BLaER1 (cell line): ENCODE results near the gene CRHR1.
"Not testable (repeated sequence)": the region's sequence is repeated elsewhere in the genome, so short reads cannot be mapped to it uniquely, and the experiment has no call there.

Source experiments
- H3K27ac ChIP-seq: shearing (Covaris generic); formaldehyde crosslinking; 2 replicates; pipeline ENCODE4 v1.8.1; 2022
- H3K27me3 ChIP-seq: shearing (Covaris generic); formaldehyde crosslinking; 2 replicates; pipeline ENCODE4 v1.8.1; 2022
- H3K36me3 ChIP-seq: shearing (Covaris generic); formaldehyde crosslinking; 2 replicates; pipeline ENCODE4 v1.8.1; 2022
- H3K4me1 ChIP-seq: shearing (Covaris generic); formaldehyde crosslinking; 2 replicates; pipeline ENCODE4 v1.8.1; 2022
- H3K4me2 ChIP-seq: shearing (Covaris generic); formaldehyde crosslinking; 2 replicates; pipeline ENCODE4 v1.8.1; 2022
- H3K4me3 ChIP-seq: shearing (Covaris generic); formaldehyde crosslinking; 2 replicates; pipeline ENCODE4 v1.8.1; 2022
- H3K9ac ChIP-seq: shearing (Covaris generic); formaldehyde crosslinking; 2 replicates; pipeline ENCODE4 v1.8.1; 2022
- H3K9me3 ChIP-seq: shearing (Covaris generic); formaldehyde crosslinking; 2 replicates; pipeline ENCODE4 v1.8.1; 2022
- H4K20me1 ChIP-seq: shearing (Covaris generic); formaldehyde crosslinking; 2 replicates; pipeline ENCODE4 v1.8.1; 2022
- Cebpa-rat ChIP-seq: shearing (Covaris generic); IDR thresholded peaks from 2 replicates; pipeline ENCODE4 v1.8.1; 2022

The CRHR1 gene

DNA sequence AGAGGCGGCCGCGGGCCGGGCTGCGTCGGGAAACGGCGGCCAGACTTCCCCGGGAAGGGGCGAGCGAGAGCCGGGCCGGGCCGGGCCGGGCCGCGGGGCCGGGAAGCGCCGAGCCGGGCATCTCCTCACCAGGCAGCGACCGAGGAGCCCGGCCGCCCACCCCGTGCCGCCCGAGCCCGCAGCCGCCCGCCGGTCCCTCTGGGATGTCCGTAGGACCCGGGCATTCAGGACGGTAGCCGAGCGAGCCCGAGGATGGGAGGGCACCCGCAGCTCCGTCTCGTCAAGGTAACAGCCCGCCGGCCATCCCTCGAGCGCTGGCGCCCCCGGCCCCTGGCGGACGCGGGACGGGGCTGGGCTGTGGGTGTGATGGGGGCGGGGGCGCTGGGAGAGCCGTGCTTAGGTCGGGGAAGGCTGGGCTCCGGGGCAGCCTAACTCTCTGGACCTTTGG, at the start of gene CRHR1:
TSS of gene CRHR1 (plus strand) at position 28 of the 448 bp plus-strand sequence. CDS start at position 253, 225 bp downstream.
- Histone ChIP-seq H3K4me2 (peak within 1 kb of the TSS; percentile 100), H3K27ac (no peak within 1 kb of the TSS), H3K4me3 (peak within 1 kb of the TSS; percentile 71)

GRCh38 chr17:45734598-45734997, 49.5 kb upstream of the CRHR1 start:
- Histone ChIP-seq H3K27me3 (no peaks in the 10 kb centered on the region), H4K20me1 (no peaks in the 10 kb centered on the region), H3K27ac (no peak overlapping the region), H3K4me1 (peaks cover 2% of the 10 kb centered on the region; the same call in 1 of the 2 replicates), H3K9me3 (peaks cover 29% of the 10 kb centered on the region), H3K4me3 (no peak overlapping the region), H3K36me3 (no peaks in the 10 kb centered on the region), H3K4me2 (no peak overlapping the region), H3K9ac (no peak overlapping the region)
- TF ChIP-seq Cebpa-rat = no peak

More for the DNA sequence above, at the start of gene CRHR1:
- Histone ChIP-seq H3K36me3 (no peaks in the 10 kb centered on the region), H3K9me3 (no peaks in the 10 kb centered on the region), H4K20me1 (peaks cover 46% of the 10 kb centered on the region), H3K27me3 (peaks cover 76% of the 10 kb centered on the region), H3K4me1 (peaks cover 30% of the 10 kb centered on the region), H3K9ac (peak within 1 kb of the TSS; percentile 40; the same call in 1 of the 2 replicates)
- TF ChIP-seq Cebpa-rat = no peak

DNA sequence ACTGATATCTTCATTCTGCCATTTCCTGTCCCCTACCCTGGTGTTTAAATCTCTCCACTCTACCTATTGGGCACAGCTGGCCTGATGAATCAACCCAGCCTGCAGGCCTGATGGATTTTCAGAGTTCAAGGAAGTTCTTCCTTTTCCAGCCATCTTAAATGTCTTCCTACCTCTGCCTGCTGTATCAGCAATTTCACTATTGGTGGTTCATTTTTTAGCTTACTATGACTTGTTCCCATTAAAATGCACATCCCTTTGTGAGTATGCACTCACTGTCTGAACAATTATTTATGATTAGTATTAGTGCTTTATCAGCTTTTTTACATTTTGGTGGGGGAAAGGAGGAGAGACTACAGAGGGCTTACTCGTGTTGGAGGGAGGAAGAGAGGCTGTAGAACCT, 48.6 kb upstream of the CRHR1 start:
- Histone ChIP-seq H3K4me2 (no peak overlapping the region), H3K4me3 (no peak overlapping the region), H3K36me3 (no peaks in the 10 kb centered on the region), H3K27ac (no peak overlapping the region), H3K4me1 (peaks cover 6% of the 10 kb centered on the region; the same call in 1 of the 2 replicates), H3K27me3 (no peaks in the 10 kb centered on the region), H4K20me1 (no peaks in the 10 kb centered on the region), H3K9ac (no peak overlapping the region), H3K9me3 (peaks cover 22% of the 10 kb centered on the region)
- no peak for TF ChIP-seq Cebpa-rat

GRCh38 chr17:45739786-45740185, 44.3 kb upstream of the CRHR1 start:
- no peaks in the 10 kb centered on the region for H3K36me3 ChIP-seq
- no peak for TF ChIP-seq Cebpa-rat
- no peaks in the 10 kb centered on the region for H4K20me1 ChIP-seq
- peaks cover 34% of the 10 kb centered on the region for H3K27me3 ChIP-seq
- H3K4me3 ChIP-seq = no peak overlapping the region
- H3K4me2 ChIP-seq = no peak overlapping the region
- H3K4me1 ChIP-seq = peaks cover 6% of the 10 kb centered on the region; the same call in 1 of the 2 replicates
- no peak overlapping the region for H3K9ac ChIP-seq
- H3K9me3 ChIP-seq = 0 out of 2 replicates have a peak, but pooled peaks cover 3% of the 10 kb centered on the region
- no peak overlapping the region for H3K27ac ChIP-seq

DNA sequence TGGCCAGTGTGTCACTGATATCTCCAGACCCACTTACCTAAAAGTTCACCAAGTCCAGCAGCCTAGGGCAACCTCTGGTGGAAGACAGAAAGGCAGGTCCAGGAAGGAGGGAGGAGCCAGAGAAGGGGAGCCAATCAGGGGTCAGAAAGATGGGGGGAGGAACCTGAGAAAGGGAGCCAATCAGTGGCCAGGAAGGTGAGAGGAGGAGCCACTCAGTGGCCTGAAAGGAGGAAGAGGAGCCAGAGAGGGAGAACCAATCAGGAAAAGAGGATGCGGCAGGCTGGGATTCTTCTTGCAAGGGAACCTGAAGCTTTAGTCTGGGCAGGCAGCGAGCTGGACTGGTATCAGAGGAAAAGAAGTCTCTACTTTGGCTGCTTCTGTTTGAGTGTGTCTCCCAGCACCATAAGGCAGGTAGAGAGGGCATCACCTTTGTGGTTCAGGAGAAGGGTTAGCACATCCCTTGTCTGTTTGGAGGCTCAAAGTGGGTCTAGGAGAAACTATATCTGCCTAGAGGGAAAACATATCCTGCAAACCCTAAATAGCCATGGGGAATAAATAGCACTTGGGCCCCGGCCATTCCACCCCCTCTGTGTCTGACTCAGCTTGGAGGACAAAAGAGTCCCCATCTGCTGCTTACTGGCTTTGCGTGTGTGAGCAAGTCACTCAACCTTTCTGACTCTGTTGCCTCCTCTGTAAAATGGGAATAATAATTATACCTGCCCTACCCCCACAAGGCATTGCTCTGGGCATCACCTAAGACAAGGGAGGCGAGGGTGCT, 43.4 kb upstream of the CRHR1 start:
- Histone ChIP-seq H3K36me3 (no peaks in the 10 kb centered on the region), H3K9ac (no peak overlapping the region), H3K4me3 (no peak overlapping the region), H4K20me1 (no peaks in the 10 kb centered on the region), H3K4me1 (peaks cover 6% of the 10 kb centered on the region; the same call in 1 of the 2 replicates), H3K4me2 (no peak overlapping the region), H3K9me3 (0 out of 2 replicates have a peak, but pooled peaks cover 3% of the 10 kb centered on the region), H3K27me3 (peaks cover 37% of the 10 kb centered on the region), H3K27ac (no peak overlapping the region)
- no peak for TF ChIP-seq Cebpa-rat

DNA sequence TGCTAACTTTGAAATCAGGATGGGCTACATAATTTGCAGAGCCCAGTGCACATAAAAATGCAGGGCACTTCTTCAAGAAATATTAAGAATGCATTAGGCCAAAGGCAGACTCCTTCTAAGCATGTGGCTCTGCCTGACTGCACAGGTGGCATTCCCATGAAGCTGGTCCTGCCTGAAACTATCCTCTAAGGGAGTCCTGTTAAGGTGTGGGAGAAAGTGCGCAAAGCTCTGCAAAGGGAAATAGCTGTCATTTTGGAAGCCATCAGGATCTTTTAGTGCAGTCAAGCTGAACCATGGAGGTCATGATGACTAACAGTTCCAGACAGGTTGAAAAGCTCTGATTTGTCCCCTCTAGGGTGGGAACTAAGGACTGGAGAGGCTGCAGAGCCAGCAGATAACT, 41.9 kb upstream of the CRHR1 start:
- no peak for TF ChIP-seq Cebpa-rat
- no peak overlapping the region for H3K4me3 ChIP-seq
- H3K9ac ChIP-seq = no peak overlapping the region
- no peaks in the 10 kb centered on the region for H3K36me3 ChIP-seq
- 0 out of 2 replicates have a peak, but pooled peaks cover 3% of the 10 kb centered on the region for H3K9me3 ChIP-seq
- peaks cover 6% of the 10 kb centered on the region; the same call in 1 of the 2 replicates for H3K4me1 ChIP-seq
- H3K4me2 ChIP-seq = no peak overlapping the region
- H3K27ac ChIP-seq = no peak overlapping the region
- H4K20me1 ChIP-seq = no peaks in the 10 kb centered on the region
- H3K27me3 ChIP-seq = peaks cover 37% of the 10 kb centered on the region

DNA sequence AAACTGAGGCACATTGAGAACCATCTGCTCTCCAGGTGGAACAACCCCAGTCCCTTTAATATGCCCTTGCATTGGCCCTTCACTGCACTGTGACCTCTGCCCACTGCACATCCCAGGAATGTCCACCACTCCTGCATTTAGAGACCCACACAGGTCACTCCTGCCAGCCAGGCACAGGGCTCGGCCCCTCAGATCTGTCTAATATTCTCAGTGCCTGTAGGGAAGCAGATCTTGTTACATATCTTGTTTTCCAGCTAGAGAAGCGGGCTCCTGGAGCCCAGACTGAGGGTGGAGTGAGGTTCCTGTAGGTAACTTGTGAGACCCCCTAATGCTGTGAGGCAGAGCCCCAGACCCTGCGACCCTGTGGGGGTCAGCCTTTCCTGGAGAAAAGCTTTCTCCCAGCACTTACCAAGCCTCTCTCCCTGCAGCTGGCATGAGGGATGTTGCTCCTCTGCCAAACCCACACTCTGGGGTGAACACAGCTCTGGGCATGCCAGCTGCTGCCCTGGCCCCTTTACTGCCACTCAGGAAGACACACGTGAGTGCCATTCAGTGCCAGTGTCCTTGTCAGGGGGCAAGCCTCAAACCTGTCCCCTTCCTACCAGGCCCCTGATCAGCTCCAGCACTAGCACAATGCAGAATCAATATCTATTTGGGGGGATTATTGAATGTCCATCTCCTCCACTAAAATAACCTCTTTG, 40.3 kb upstream of the CRHR1 start:
- peaks cover 37% of the 10 kb centered on the region for H3K27me3 ChIP-seq
- no peak overlapping the region for H3K4me2 ChIP-seq
- no peak overlapping the region for H3K4me3 ChIP-seq
- no peak overlapping the region for H3K27ac ChIP-seq
- 0 out of 2 replicates have a peak, but pooled peaks cover 3% of the 10 kb centered on the region for H3K9me3 ChIP-seq
- no peaks in the 10 kb centered on the region for H4K20me1 ChIP-seq
- no peaks in the 10 kb centered on the region for H3K36me3 ChIP-seq
- TF ChIP-seq Cebpa-rat = no peak
- no peak overlapping the region for H3K9ac ChIP-seq
- peaks cover 6% of the 10 kb centered on the region; the same call in 1 of the 2 replicates for H3K4me1 ChIP-seq

DNA sequence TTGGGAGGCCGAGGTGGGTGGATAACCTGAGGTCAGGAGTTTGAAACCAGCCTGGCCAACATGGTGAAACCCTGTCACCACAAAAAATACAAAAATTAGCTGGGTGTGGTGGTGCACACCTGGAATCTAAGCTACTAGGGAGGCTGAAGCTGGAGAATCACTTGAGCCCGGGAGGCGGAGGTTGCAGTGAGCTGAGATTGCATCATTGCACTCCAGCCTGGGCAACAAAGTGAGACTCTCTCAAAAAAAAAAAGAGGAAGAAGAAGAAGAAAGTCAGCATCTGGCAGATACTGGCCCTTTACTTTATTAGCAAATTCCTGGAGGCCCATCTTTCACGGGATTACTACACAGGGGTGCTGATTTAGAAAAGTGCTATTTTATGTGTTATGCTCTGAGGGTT, 39.3 kb upstream of the CRHR1 start:
- not testable (repeated sequence) for H4K20me1 ChIP-seq, H3K9me3 ChIP-seq, H3K9ac ChIP-seq, H3K4me2 ChIP-seq, H3K36me3 ChIP-seq, H3K4me3 ChIP-seq, H3K27ac ChIP-seq
- peaks cover 13% of the 10 kb centered on the region for H3K4me1 ChIP-seq
- peaks cover 37% of the 10 kb centered on the region for H3K27me3 ChIP-seq
- TF ChIP-seq Cebpa-rat = 0 out of 2 replicates have a peak, but pooled peaks have one; percentile 19

DNA sequence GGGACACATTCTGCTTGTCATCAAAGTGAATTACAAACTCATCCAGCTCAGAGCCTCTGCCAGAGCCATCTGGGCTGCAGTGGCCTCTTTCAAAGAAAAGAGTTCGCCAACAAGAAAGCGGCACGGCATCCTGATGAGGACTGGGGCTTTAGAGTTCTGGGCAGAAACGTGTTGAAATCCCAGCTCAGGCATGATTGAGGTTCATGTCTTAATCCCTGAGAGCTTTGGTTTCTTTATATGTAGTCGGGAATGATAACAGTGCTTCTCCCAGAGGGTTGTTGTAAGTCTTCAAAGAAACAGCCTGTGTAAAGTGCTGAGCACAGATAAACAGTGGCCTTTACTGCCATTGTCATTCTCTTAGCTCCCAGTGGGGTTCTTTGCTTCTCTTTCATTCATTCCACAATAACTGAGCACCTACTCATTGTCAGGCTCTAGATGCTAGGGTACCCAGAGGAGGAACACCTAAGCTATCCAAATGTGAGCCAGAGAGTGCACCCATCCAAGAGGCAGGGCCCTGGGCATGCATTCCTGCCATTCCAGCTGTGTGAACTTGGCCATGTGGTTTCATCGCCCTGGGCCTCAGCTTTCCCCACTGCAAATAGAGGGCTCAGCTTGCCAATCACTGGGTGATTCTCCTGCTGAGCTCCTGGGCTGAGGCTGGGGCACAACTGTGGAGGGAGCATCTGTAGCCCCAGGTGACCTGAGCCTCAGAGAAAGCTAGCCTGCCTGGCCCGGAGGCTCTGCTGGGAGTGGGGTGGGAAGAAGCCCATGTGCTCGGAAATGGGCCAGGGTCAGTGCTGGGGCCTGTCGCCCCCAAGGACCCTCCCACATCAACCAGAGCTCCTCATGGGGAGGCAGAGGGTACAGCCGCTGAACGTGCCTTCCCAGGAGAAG, 38.3 kb upstream of the CRHR1 start:
- Histone ChIP-seq H3K9me3 (no peaks in the 10 kb centered on the region), H3K27ac (no peak overlapping the region), H3K4me3 (no peak overlapping the region), H3K9ac (no peak overlapping the region), H3K27me3 (peaks cover 37% of the 10 kb centered on the region), H3K4me1 (peaks cover 14% of the 10 kb centered on the region), H3K4me2 (no peak overlapping the region), H4K20me1 (no peaks in the 10 kb centered on the region), H3K36me3 (no peaks in the 10 kb centered on the region)
- no peak for TF ChIP-seq Cebpa-rat
